NCI-H226 (cell line): Measurements from ENCODE around the gene TPD52L1.
"Not testable (repeated sequence)": the region's sequence is repeated elsewhere in the genome, so short reads cannot be mapped to it uniquely, and the experiment has no call there.

Source experiments
- DNase-seq: peaks from one replicate; pipeline ENCODE4 v3.0.0-alpha.2; 2015

TPD52L1 gene, protein sequence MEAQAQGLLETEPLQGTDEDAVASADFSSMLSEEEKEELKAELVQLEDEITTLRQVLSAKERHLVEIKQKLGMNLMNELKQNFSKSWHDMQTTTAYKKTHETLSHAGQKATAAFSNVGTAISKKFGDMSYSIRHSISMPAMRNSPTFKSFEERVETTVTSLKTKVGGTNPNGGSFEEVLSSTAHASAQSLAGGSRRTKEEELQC

DNA sequence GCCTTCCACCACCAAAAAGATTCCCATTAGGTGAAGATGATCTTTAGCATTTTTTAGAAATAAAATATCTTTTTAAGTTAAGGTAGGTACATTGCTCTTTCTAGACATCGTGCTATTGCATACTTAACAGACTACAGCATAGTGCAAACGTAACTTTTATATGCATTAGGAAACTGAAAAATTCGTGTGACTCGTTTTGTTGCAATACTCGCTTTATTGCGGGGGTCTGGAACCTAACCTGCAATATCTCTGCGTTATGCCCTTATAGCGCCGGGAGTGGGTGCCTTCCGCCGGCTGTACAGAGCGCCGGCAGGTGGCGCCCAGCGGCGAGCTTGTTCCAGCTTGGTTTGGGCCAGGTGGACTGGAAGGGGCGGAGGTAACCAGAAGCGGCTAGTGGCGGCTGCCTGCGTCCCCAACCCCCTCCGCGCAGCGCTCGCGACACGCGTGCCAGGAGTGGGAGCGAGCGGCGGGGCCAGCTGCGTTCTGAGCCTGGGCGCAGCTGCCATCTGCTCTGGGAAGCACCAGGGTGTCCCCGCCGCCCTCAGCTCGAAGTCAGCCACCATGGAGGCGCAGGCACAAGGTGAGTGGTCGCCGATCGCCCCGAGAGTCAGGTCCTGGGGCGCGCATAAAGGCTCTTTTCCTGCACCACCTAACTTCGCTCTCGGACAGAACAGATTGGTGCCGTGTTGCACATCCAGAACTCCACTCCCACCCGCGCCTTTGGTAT is at the start of gene TPD52L1:
Gene TPD52L1 (plus strand): TSS at position 383 of the 727 bp plus-strand sequence. CDS start 179 bp downstream, at position 562.
- DNase-seq: peak; percentile 72

DNA sequence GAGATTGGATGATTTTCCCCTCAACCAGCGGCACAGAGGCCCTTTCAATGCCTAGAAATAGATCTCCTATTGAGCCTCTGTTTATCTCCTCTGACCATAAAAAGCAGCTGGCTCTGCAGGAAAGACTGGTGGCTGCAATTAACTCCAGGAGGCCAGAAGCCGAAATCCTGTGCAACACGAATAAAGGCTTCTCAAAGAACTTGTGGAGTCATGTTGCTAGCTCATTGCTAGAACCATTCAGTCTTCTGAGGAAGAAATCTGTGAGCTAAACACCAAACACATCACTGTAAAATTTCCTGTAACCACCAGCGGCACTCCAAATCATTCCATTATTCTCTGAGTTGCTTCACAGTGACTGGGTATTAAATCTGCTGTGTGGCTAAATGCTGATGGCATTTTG is 49.1 kb upstream of the TPD52L1 start:
- no peak for DNase-seq

- no peak for DNase-seq
These were observed 46.5 kb upstream of the TPD52L1 start for GRCh38 chr6:125107048-125107447.

DNA sequence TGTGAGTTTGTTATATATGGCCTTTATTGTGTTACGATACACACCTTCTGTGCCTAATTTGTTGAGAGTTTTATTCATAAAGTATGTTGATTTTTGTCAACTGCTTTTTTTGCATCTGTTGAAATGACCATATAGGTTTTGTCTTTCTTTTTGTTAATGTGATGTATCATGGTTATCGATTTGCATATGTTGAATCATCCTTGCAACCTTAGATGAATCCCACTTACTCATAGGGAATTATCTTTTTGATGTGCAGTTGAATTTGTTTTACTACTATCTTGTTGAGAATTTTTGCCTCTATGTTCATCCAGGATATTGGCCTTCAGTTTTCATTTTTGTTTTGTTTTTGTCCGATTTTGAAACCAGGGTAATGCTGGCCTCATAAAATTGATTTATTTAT is 45.7 kb upstream of the TPD52L1 start:
- DNase-seq: no peak

DNA sequence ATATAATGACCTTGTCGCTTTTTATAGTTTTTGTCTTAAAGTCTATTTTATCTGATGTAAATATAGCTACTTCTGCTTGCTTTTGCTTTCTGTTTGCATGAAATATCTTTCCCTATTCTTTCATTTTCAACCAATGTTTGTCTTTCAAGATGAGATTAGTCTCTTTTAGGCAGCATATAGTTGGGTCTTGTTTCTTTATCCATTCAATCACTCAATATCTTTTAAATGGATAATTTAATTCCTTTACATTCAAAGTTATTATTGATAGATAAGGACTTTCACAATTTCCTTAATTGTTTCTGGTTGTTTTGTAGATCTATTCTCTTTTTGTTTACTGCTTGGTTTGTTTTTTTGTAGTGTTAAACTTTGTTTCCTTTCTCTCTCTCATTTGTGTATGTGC is 43.5 kb upstream of the TPD52L1 start:
- no peak for DNase-seq

GRCh38 chr6:125111219-125111983 is 42.2 kb upstream of the TPD52L1 start:
- no peak for DNase-seq

DNA sequence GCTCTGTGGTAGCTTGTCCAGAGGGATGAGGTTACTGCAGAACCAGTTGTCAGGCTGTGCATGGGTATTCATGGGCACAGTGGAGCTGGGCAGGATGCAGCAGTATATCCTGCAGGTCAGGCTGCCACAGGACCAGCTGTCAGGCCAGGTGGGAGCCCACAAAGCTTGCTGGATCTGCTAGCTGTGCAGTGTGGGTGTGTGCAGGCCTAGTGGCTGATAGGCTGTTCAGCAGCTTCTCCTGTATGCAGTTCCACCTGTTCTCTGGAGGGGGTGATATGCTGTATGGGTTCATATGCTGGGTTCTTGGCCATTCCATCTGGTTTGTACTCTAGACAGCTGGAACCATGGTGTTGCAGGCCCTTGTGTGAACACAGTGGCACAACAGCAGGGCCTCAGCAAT is 40.6 kb upstream of the TPD52L1 start:
- DNase-seq: no peak

DNA sequence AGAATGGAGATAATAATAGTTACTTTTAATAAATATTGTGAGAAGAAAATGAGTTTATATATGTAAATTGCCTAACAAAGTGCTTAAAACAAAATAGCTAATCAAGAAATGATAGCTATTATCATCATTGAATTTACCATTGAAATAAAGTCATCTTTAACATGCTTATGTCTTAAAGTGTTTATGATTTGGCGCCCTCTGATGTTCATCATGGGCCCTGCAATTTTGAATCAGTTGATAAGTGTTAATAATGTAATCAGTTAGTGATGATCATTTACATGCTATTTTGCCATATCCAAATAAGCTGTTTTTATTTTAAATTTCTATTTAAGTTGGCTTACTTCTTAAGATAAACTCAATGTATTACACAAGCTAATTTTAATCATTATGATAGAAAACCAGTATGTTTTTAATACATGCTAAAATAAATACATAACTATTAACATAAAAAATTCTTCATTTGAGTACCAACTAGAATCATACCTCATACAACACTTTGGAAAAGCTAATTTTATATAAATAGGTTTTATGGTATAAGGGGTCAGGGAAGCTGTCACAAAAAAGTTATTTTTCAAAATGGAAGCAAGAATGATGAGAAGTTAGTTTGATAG is 39.2 kb upstream of the TPD52L1 start:
- no peak for DNase-seq

DNA sequence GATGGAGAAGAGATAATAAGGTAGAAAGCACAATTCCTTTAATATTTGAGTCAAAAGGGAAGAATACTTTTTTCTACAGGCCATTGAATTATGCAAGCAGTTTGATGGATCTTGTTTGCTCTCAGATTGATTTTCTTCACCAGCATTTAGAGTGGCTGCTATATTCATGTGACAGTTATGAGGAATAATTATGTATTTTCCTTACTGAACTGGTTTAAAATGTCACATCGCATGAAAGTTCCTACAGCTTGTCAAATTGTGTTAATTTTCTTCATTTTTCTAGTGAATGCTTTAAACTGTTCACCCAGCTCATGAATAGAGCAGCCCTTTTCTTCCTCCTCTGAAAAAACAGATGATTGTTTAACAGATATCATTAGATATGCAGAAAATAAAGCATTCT is 37.4 kb upstream of the TPD52L1 start:
- DNase-seq: no peak

DNA sequence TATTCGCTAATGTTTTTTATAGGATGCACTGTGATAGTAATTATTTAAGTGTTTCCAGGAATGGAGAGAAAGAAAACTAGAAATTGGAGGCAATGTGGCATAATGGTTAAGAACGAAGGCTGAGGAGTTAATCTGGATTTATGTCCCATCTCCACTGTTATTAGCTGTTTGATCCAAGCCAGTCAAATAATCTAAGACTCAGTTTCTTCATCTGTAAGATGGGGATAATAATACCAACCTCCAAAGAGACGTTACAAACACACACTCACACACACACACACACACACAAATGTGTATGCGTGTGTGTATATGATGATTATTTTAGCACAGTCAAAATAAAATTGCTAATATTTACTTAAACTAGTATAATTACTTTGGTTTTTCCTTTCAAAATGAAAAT is 36.9 kb upstream of the TPD52L1 start:
- no peak for DNase-seq

- DNase-seq: no peak
These were observed 35.8 kb upstream of the TPD52L1 start for GRCh38 chr6:125117818-125118217.

DNA sequence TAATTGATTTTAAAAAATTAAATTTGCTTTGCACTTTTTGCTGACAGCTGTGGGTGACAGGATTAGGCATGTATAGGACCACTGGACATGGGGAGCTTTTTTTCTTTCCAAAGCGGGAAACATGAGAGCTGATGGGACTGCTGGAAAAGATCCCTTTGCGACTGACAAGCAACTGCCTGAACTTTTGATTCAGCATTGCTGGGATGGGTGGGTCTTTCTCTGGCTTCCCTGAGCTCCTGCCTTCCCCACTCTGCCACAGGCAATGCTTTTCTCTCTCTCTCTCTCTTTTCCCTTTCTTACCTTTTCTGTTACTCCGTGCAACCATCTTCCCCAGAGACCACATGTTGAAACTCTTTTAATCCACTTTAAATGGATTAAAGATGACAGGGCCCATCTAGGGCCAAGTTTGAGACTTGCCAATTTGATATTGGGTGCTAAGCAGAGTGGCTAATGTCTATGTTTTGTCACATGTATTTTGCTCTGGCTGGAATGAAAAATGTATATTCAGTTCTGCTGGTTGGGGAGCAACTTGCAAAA is 33.5 kb upstream of the TPD52L1 start:
- DNase-seq: no peak

GRCh38 chr6:125121894-125122293 is 31.7 kb upstream of the TPD52L1 start:
- DNase-seq: no peak

GRCh38 chr6:125123051-125123450 is 30.5 kb upstream of the TPD52L1 start:
- no peak for DNase-seq

DNA sequence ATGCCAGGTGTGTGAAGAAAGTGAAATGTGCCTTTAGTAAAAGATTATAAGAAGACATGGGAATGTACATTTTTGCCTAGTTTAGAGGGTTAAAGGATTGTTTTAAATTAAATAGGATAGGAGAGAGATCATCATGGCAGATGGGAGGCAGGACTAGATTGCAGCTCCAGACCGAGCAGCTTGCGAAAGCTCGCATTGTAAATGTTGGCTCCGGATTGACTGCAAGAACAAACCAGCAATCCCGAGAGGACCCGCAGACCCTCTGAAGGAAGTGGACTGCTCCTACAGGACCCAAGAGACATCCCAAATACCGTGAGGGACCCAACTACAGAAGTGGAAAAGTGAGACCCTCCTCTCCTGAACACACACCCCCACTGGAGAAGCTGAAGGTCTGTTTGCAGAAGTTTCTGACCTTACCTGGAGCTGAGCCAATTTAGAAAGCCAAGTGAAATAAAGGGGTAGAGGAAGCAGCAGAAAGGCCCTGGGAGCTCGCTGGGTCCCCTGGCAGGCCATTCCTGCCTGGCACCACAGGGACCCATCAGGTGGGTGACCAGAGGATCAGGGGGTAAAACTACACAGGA is 30.0 kb upstream of the TPD52L1 start:
- no peak for DNase-seq

DNA sequence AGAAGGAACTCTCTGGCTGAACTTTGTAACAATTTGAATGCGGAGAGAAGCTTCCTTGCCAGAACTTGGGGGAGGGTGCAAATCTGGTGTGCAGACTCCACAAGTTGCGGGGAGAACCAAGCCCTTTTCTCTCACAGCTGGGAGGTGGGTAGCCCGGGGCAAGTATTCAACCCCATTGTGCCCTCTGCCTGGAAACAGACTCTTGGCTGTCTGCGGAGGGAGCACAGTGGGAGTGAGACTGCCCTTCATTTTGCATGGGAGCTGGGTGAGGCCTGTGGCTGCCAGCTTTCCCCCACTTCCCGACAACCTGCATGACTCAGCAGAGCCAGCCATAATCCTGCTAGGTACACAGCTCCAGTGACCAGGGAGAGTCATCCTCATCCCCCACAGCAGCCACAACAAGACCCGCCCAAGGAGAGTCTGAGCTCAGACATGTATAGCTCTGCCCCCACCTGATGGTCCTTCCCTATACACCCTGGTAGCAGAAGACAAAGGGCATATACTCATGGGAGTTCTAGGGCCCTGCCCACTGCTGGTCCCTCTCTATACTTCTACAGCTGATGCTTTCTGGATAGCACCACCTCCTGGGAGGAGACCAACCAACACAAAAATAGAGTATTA is 29.4 kb upstream of the TPD52L1 start:
- peak; percentile 62 for DNase-seq

GRCh38 chr6:125125856-125126255 is 27.7 kb upstream of the TPD52L1 start:
- not testable (repeated sequence) for DNase-seq

DNA sequence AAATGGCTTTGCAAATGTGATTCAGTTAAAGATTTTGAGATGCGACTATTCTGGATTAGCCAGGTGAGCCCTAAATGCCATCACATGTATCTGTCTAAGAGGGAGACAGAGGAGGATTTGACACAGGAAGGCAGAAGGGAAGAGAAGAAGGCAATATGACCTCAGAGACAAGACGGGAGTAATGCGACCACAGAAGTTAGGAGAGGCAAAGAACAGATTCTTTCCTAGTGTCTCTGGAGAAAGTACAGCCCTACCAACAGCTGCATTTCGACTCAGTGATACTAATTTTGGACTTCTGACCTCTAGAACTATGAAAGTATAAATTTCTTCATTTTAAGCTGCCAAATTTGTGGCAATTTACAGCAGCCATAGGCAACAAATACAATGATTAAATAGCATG is 24.2 kb upstream of the TPD52L1 start:
- DNase-seq: no peak

- DNase-seq: peak; percentile 35
These were observed 21.5 kb upstream of the TPD52L1 start for GRCh38 chr6:125132058-125132457.

DNA sequence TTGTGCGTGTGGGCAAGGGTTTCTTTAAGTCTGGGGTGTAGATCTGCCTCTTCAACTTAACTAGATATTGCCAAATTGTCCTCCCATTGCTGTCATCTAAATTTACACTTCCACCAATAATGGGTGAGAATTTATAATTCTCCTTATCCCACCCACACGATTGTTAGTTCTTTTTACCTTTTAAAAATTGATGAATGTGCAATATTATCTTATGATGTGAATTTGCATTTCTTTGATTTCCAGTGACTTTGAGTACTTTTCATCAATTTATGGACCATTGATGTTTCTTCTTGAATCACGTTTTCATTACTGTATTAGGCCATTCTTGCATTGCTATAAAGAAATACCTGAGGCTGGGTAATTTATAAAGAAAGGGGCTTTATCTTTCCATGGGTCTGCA is 17.2 kb upstream of the TPD52L1 start:
- no peak for DNase-seq

- no peak for DNase-seq
These were observed 15.5 kb upstream of the TPD52L1 start for GRCh38 chr6:125138083-125138482.

- DNase-seq: no peak
These were observed 12.8 kb upstream of the TPD52L1 start for GRCh38 chr6:125140808-125141207.
